GM23338 (cell line): Measurements from ENCODE around the gene CD164. TPM values are rescaled to one million over a fixed set of nuclear protein-coding genes. Genes with fewer than 3 reads are reported as not detected.

Experiments
- ATAC-seq: fragments of 200-7000 bp; cut with Tn5 transposase; 3 replicates; pipeline ENCODE4 v1.9.1; 2020
- DNase-seq: peaks from one replicate; pipeline ENCODE4 v3.0.0-alpha.2; 2015; ENCODE audit warnings: low spot score
- H2AFZ ChIP-seq: fragments of 200-600 bp; sonication (generic); 2 replicates; pipeline ENCODE4 v1.8.0; 2016; ENCODE audit warnings: antibody characterized with exemption, mild to moderate bottlenecking, moderate library complexity
- H3F3A ChIP-seq: fragments of 200-600 bp; sonication (generic); replicated peaks from 2 replicates; pipeline ENCODE4 v1.8.0; 2017; ENCODE audit warnings: antibody characterized with exemption, mixed run types, low read depth
- H3K27ac ChIP-seq: fragments of 200-600 bp; sonication (generic); 2 replicates; pipeline ENCODE4 v1.6.1; 2016; ENCODE audit warnings: low read depth
- H3K27me3 ChIP-seq: fragments of 200-600 bp; sonication (generic); 2 replicates; pipeline ENCODE4 v1.8.0; 2016; ENCODE audit warnings: mild to moderate bottlenecking, mixed run types, moderate library complexity; ENCODE audit not compliant: insufficient read depth
- H3K36me3 ChIP-seq: fragments of 200-600 bp; sonication (generic); 2 replicates; pipeline ENCODE4 v1.8.0; 2016; ENCODE audit warnings: mild to moderate bottlenecking; ENCODE audit not compliant: insufficient read depth
- H3K4me1 ChIP-seq: fragments of 200-600 bp; sonication (generic); 2 replicates; pipeline ENCODE4 v1.8.0; 2016; ENCODE audit warnings: mild to moderate bottlenecking, moderate library complexity; ENCODE audit not compliant: insufficient read depth
- H3K4me2 ChIP-seq: fragments of 200-600 bp; sonication (generic); 2 replicates; pipeline ENCODE4 v1.7.1; 2017; ENCODE audit warnings: mixed run types
- H3K4me3 ChIP-seq: fragments of 200-600 bp; sonication (generic); 2 replicates; pipeline ENCODE4 v1.6.1; 2016; ENCODE audit warnings: mixed run types
- H3K79me2 ChIP-seq: fragments of 200-600 bp; sonication (generic); replicated peaks from 2 replicates; pipeline ENCODE4 v1.8.0; 2017; ENCODE audit warnings: mild to moderate bottlenecking; ENCODE audit not compliant: insufficient read depth
- H3K9me2 ChIP-seq: fragments of 200-600 bp; sonication (generic); 2 replicates; pipeline ENCODE4 v1.8.0; 2017; ENCODE audit not compliant: insufficient read depth
- H4K20me1 ChIP-seq: fragments of 200-600 bp; sonication (generic); replicated peaks from 2 replicates; pipeline ENCODE4 v1.8.0; 2017; ENCODE audit warnings: mild to moderate bottlenecking; ENCODE audit not compliant: insufficient read depth
- H3K27ac Mint-ChIP-seq: 2 replicates; pipeline ENCODE4 v1.8.0; 2020; ENCODE audit warnings: inconsistent platforms, mild to moderate bottlenecking, moderate library complexity, mixed read lengths
- H3K27me3 Mint-ChIP-seq: 3 replicates; pipeline ENCODE4 v1.8.0; 2022; ENCODE audit warnings: low read depth, mild to moderate bottlenecking, moderate library complexity, mixed read lengths, inconsistent platforms; ENCODE audit not compliant: insufficient read depth, poor library complexity
- H3K36me3 Mint-ChIP-seq: 3 replicates; pipeline ENCODE4 v1.8.0; 2021; ENCODE audit warnings: low read depth, mild to moderate bottlenecking, inconsistent platforms, moderate library complexity, mixed read lengths
- H3K4me1 Mint-ChIP-seq: 3 replicates; pipeline ENCODE4 v1.8.0; 2020; ENCODE audit warnings: mild to moderate bottlenecking, inconsistent platforms, mixed read lengths
- H3K4me3 Mint-ChIP-seq: 3 replicates; pipeline ENCODE4 v1.8.0; 2021; ENCODE audit warnings: moderate library complexity, mild to moderate bottlenecking, inconsistent platforms, mixed read lengths
- H3K9me3 Mint-ChIP-seq: 3 replicates; pipeline ENCODE4 v1.8.0; 2020; ENCODE audit warnings: moderate library complexity, mild to moderate bottlenecking, inconsistent platforms, mixed read lengths
- CREB1 ChIP-seq: fragments of 250-450 bp; sonication (Bioruptor Pico); IDR thresholded peaks from 2 replicates; pipeline ENCODE4 v1.5.0; 2020; ENCODE audit warnings: low read depth, mild to moderate bottlenecking, moderate library complexity
- CTCF ChIP-seq, 2 experiments: fragments of 200-600 bp in 1 of 2; sonication (generic) in 1 of 2; conservative IDR thresholded peaks; 2 replicates each; pipeline versions ENCODE4 v1.5.1 to v1.6.1; 2016 to 2017; ENCODE audit warnings: antibody characterized with exemption in 2 of 2, low read depth in 2 of 2, mild to moderate bottlenecking in 2 of 2, moderate library complexity in 1 of 2
- ETS1 ChIP-seq: IDR thresholded peaks from 2 replicates; pipeline ENCODE4 v1.6.1; 2016; ENCODE audit warnings: antibody characterized with exemption
- EZH2 ChIP-seq: fragments of 200-600 bp; sonication (generic); IDR thresholded peaks from one replicate; pipeline ENCODE4 v1.8.0; 2017; ENCODE audit warnings: antibody characterized with exemption, mild to moderate bottlenecking, low read depth; ENCODE audit not compliant: unreplicated experiment
- EZH2phosphoT487 ChIP-seq: fragments of 200-600 bp; sonication (generic); IDR thresholded peaks from one replicate; pipeline ENCODE4 v1.8.1; 2018; ENCODE audit warnings: antibody characterized with exemption; ENCODE audit not compliant: unreplicated experiment
- JUNB ChIP-seq: IDR thresholded peaks from one replicate; pipeline ENCODE4 v1.6.1; 2016; ENCODE audit warnings: antibody characterized with exemption; ENCODE audit not compliant: unreplicated experiment
- NANOG ChIP-seq: IDR thresholded peaks from 2 replicates; pipeline ENCODE4 v1.6.1; 2016; ENCODE audit warnings: antibody characterized with exemption, borderline replicate concordance
- POLR2AphosphoS5 ChIP-seq: IDR thresholded peaks from 2 replicates; pipeline ENCODE4 v1.6.1; 2016; ENCODE audit warnings: antibody characterized with exemption, low read depth
- REST ChIP-seq: IDR thresholded peaks from one replicate; pipeline ENCODE4 v1.6.1; 2018; ENCODE audit warnings: antibody characterized with exemption; ENCODE audit not compliant: unreplicated experiment
- STAT1 ChIP-seq: IDR thresholded peaks from one replicate; pipeline ENCODE4 v1.6.1; 2016; ENCODE audit warnings: antibody characterized with exemption; ENCODE audit not compliant: unreplicated experiment
- ZNF114 ChIP-seq: fragments of 250-450 bp; sonication (Bioruptor Pico); IDR thresholded peaks from 2 replicates; pipeline ENCODE4 v1.5.0; 2020; ENCODE audit warnings: mild to moderate bottlenecking, moderate library complexity
- ZNF331 ChIP-seq: fragments of 250-450 bp; sonication (Bioruptor Pico); IDR thresholded peaks from 2 replicates; pipeline ENCODE4 v1.5.0; 2020; ENCODE audit warnings: low read depth, mild to moderate bottlenecking, moderate library complexity
- ZNF462 ChIP-seq: fragments of 250-450 bp; sonication (Bioruptor Pico); IDR thresholded peaks from 2 replicates; pipeline ENCODE4 v1.5.0; 2020; ENCODE audit warnings: mild to moderate bottlenecking, moderate library complexity
- polyA plus RNA-seq: library from polyadenylated mRNA; unstranded; fragments of >200 nt; fragmentation: Nextera tagmentation; extraction: Ambion mirVana; gene quantifications from 2 replicates; pipeline ENCODE4 v1.2.1, GENCODE V29; 2016
- total RNA-seq: library from RNA; depleted of rRNA; stranded (reverse); fragments of >200 nt; shearing (Covaris generic); gene quantifications from 2 replicates; pipeline ENCODE4 v1.2.3, GENCODE V29; 2014

The CD164 gene
- total and polyA plus RNA-seq, 2 experiments from 2014 or later: 81.0 to 83.8 TPM

GRCh38 chr6:109424946-109425345, 42.7 kb upstream of the CD164 start:
- Histone ChIP-seq H3K4me2 (no peak overlapping the region), H3K36me3 (no peaks in the 10 kb centered on the region), H4K20me1 (no peaks in the 10 kb centered on the region), H3K27ac (no peak overlapping the region), H3K9me2 (peaks cover 7% of the 10 kb centered on the region; the same call in 1 of the 2 replicates), H3F3A (no peaks in the 10 kb centered on the region), H3K4me3 (no peak overlapping the region), H3K79me2 (no peaks in the 10 kb centered on the region), H2AFZ (no peak overlapping the region), H3K4me1 (no peaks in the 10 kb centered on the region), H3K27me3 (no peaks in the 10 kb centered on the region)
- H3K9me3 Mint-ChIP-seq: no peaks in the 10 kb centered on the region
- no peaks in the 10 kb centered on the region for H3K36me3 Mint-ChIP-seq
- no peak for DNase-seq
- no peak for ATAC-seq
- TF ChIP-seq POLR2AphosphoS5 (no peak), ZNF462 (CRISPR knock-in tag) (no peak), CREB1 (no peak), EZH2phosphoT487 (no peak), ZNF114 (CRISPR knock-in tag) (no peak), JUNB (no peak), STAT1 (no peak), EZH2 (no peak), CTCF (conservative IDR thresholded peaks at IDR 0.05; ENCODE audit: low read depth in 2 of 2) (no peak), ETS1 (no peak), REST (no peak), ZNF331 (CRISPR knock-in tag) (no peak), NANOG (no peak)
- no peak overlapping the region for H3K4me3 Mint-ChIP-seq
- no peak overlapping the region for H3K27ac Mint-ChIP-seq
- H3K27me3 Mint-ChIP-seq: no peaks in the 10 kb centered on the region
- no peaks in the 10 kb centered on the region for H3K4me1 Mint-ChIP-seq
